ENCODE measurements around the gene KBTBD13.

GRCh38 chr15:65099336-65099735, 22.8 kb downstream of the KBTBD13 start:
- TF ChIP-seq EZH2 (IDR thresholded peaks at IDR 0.05; ENCODE audit: low read length): no peak
- TF ChIP-seq CTCF (optimal IDR thresholded peaks at IDR 0.05 in 1 of 3, IDR thresholded peaks at IDR 0.05 in 1 of 3, conservative IDR thresholded peaks at IDR 0.05 in 1 of 3; ENCODE audit: extremely low read depth in 1 of 3, insufficient read depth in 2 of 3, low read length in 3 of 3): no peak

Data from keratinocyte (primary cell).